WERI-Rb-1 (cell line): ENCODE results near the gene MMEL1.

Experiments used
- DNase-seq: peaks from one replicate; pipeline ENCODE4 v3.0.0-alpha.2; 2020
- H3K27ac ChIP-seq: fragments of 250-450 bp; sonication (Bioruptor Pico); 2 replicates; pipeline ENCODE4 v1.5.1; 2020; ENCODE audit warnings: mild to moderate bottlenecking, moderate library complexity
- H3K27me3 ChIP-seq: fragments of 250-450 bp; sonication (Bioruptor Pico); 2 replicates; pipeline ENCODE4 v1.5.1; 2021; ENCODE audit warnings: mild to moderate bottlenecking, low read depth, moderate library complexity; ENCODE audit not compliant: insufficient read depth, severe bottlenecking
- H3K36me3 ChIP-seq: fragments of 250-450 bp; sonication (Bioruptor Pico); 2 replicates; pipeline ENCODE4 v1.5.1; 2020; ENCODE audit warnings: mild to moderate bottlenecking, moderate library complexity
- H3K4me3 ChIP-seq: 2 replicates; pipeline ENCODE4 v1.5.1; 2011; ENCODE audit warnings: low read depth, mild to moderate bottlenecking, control low read depth, low read length
- H3K9me3 ChIP-seq: fragments of 250-450 bp; sonication (Bioruptor Pico); 2 replicates; pipeline ENCODE4 v1.5.1; 2021; ENCODE audit warnings: mild to moderate bottlenecking, moderate library complexity; ENCODE audit not compliant: severe bottlenecking
- TF ChIP-seq, protein P1 (sequence below): IDR thresholded peaks from 2 replicates; pipeline ENCODE4 v1.5.1; 2011; ENCODE audit warnings: low read depth, mild to moderate bottlenecking, control low read depth, inconsistent platforms, low read length

MMEL1 gene

DNA sequence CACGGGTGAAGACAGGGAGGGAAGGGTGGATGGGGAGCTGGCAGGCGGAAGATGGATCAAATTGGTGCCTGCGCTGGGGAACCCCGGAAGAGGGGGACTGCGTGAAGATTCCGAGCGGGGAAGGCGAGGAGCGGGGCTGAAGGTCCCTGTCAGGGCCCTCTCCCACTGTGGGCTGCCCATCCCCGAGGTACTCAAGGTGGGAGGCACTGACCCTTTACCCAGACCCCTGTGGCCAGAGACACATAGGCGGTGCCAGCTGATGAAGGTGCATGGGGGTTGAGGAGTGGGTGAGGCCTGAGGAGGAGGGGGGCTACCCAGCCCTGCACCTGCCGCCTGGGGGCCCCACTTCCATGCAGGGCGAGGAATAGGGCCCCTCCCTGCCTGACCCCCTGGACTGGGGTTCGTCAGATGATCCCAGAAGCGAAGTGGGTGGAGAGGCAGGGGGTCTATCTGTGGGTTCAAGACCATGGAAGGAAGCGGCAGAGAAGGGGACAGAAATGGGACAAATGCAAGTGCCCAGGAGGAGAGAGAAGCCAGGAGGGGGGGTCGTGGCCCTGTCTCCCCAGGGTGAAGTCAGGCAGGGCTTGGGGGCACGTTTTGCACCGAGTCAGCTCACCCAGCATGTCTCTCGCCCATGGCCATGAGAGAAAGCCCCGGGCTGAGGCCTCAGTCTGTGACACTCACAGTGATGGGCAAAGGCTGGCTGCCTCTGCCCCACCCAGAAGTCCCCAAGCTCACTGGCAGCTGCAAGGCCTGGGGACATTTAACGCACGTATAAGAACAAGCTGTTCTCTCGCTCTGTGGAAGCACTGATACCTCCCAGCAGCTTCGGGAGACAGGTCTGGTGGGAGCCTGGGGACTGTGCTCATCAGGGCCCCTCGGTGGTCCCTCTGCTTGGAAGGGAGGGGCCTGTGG is 7.0 kb upstream of the MMEL1 start:
- no peak overlapping the region for H3K4me3 ChIP-seq

DNA sequence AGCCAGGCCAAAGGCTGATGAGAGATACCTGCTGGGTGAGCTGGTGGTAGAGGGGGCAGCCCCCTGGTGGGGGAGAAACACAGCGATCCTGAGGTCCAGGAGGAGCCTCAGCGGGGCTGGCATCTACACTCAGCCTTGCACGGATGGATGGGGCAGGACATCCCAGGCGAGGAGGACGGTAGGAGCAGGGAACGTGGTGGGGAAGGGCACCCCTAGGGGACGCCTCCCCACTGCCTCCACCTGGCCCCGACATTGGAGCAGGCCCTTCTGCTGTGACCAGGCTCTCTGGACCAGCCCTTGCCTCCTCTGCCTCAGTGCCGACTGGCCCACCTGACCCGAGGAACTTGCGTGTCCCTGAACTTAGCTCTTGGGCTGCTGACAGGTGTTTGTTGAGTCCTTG is 6.4 kb upstream of the MMEL1 start:
- no peaks in the 10 kb centered on the region for H3K36me3 ChIP-seq
- DNase-seq: no peak
- peaks cover 19% of the 10 kb centered on the region for H3K9me3 ChIP-seq
- no peak overlapping the region for H3K4me3 ChIP-seq
- H3K27ac ChIP-seq: no peak overlapping the region
- TF ChIP-seq, protein P1, sequence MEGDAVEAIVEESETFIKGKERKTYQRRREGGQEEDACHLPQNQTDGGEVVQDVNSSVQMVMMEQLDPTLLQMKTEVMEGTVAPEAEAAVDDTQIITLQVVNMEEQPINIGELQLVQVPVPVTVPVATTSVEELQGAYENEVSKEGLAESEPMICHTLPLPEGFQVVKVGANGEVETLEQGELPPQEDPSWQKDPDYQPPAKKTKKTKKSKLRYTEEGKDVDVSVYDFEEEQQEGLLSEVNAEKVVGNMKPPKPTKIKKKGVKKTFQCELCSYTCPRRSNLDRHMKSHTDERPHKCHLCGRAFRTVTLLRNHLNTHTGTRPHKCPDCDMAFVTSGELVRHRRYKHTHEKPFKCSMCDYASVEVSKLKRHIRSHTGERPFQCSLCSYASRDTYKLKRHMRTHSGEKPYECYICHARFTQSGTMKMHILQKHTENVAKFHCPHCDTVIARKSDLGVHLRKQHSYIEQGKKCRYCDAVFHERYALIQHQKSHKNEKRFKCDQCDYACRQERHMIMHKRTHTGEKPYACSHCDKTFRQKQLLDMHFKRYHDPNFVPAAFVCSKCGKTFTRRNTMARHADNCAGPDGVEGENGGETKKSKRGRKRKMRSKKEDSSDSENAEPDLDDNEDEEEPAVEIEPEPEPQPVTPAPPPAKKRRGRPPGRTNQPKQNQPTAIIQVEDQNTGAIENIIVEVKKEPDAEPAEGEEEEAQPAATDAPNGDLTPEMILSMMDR: no peak
- H3K27me3 ChIP-seq: peaks cover 56% of the 10 kb centered on the region

More for the DNA sequence above, 7.0 kb upstream of the MMEL1 start:
- TF ChIP-seq, protein P1: no peak
- Histone ChIP-seq H3K9me3 (peaks cover 19% of the 10 kb centered on the region), H3K27ac (no peak overlapping the region), H3K27me3 (peaks cover 61% of the 10 kb centered on the region), H3K36me3 (no peaks in the 10 kb centered on the region)
- no peak for DNase-seq

DNA sequence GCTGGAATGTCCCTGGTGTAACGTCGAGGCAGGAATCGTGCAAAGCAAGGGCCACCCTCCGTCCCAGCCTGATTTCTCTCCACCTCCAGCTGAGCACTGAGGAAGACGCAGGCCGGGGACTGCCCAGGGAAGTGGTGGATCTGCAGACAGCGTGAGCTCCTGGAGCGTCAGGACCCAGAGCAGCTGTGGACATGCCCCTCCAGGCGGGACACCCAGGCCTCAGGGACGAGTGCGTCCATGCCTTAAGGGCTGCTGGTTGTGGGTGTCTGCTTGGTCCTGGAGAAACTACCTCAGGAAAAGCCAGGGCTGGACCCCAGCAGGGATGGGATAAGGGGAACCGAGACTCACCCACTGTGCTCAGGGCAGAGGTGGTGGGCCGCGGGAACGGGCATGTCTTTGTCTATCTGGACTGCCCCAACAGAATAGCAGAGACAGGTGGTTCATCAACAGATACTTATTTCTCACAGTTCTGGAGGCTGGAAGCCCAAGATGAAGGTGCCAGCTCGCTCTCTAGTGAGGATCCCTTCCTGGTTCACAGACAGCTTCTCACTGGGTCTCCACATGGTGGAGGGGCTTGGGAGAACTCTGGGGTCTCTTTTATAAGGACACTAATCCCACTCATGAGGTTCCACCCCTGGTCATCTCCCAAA is 5.8 kb upstream of the MMEL1 start:
- H3K27me3 ChIP-seq: peaks cover 56% of the 10 kb centered on the region
- no peak for DNase-seq
- H3K27ac ChIP-seq: no peak overlapping the region
- TF ChIP-seq, protein P1: no peak
- no peak overlapping the region for H3K4me3 ChIP-seq
- H3K9me3 ChIP-seq: peaks cover 19% of the 10 kb centered on the region
- H3K36me3 ChIP-seq: no peaks in the 10 kb centered on the region

DNA sequence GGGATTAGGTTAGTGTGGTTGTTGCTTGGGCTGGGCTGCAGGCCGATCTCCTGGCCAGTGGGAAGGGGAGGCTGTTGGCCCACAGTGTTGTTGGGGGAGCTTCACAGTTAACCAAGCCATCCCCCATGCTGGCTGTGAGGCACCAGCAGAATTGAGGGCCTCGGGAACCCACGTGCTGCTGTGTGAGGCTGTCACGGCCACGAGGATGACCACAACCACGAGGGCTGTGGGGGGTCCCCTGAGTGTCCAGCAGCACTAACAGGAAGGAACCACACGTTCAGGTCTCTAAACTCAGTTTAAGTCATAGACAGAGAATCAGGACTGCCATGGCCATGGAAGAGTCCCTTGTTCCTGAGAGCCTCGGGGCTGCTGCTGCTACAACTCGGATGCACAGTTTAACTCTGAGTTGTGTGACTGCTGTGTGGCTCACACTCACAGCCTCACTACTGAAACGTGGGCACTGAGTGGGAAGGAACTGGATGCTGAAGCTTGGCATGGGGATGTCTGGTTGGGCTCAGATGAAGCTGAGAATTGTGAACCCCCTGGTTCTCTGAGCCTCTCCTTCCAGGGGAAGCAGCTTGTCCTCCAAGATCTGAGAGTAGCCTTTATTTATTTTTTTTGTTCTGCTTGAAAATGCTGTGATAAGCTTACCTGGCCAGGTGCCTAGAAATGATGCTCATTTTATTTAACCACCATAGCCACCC is 4.8 kb upstream of the MMEL1 start:
- Histone ChIP-seq H3K27me3 (peaks cover 62% of the 10 kb centered on the region), H3K4me3 (no peak overlapping the region), H3K9me3 (peaks cover 19% of the 10 kb centered on the region), H3K27ac (no peak overlapping the region), H3K36me3 (no peaks in the 10 kb centered on the region)
- TF ChIP-seq, protein P1: no peak
- no peak for DNase-seq

DNA sequence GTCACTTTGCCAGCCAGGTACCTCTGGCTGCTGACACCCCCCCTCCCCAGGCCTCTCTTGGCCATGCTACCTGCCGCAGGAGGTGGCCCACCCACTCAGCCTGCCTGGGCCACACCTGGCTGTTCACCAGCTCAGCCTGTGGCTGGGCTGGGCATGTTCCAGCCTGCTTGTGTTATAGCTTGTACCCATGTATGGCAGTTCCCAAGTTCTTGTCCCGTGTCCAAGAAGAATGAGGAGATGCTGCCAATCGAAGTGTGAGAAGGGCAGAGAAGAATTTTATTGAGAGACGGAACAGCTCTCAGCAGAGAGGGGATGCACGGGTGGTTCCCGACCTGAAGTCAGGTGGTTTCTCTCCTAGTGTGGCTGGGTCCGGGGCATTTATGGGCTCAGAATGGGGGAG is 3.9 kb upstream of the MMEL1 start:
- Histone ChIP-seq H3K4me3 (no peak overlapping the region), H3K27ac (no peak overlapping the region), H3K27me3 (peaks cover 68% of the 10 kb centered on the region), H3K36me3 (no peaks in the 10 kb centered on the region), H3K9me3 (peaks cover 19% of the 10 kb centered on the region)
- no peak for DNase-seq
- TF ChIP-seq, protein P1: no peak
